ENCODE measurements around the gene NTHL1. TPM values are rescaled to one million over a fixed set of nuclear protein-coding genes. Genes with fewer than 3 reads are reported as not detected.

The NTHL1 gene
- total RNA-seq, 1 donor from 2014 or later: 13.6 TPM

GRCh38 chr16:1998852-1999801 lies 48.5 kb downstream of the NTHL1 start:
- Histone ChIP-seq H3K27me3 (ENCODE audit: control insufficient read depth in 3 of 3, insufficient read depth in 3 of 3, low read length in 3 of 3) (no peaks in the 10 kb centered on the region), H3K9ac (ENCODE audit: low read depth in 1 of 3, low read length in 3 of 3) (no peak overlapping the region), H3K4me3 (ENCODE audit: low read length in 3 of 3) (no peak overlapping the region), H3K36me3 (ENCODE audit: control insufficient read depth in 3 of 3, insufficient read depth in 3 of 3, low read length in 3 of 3) (peaks cover 35 to 49% (median 42%) of the 10 kb centered on the region in 3 donors), H3K27ac (ENCODE audit: low read depth, low read length) (no peak overlapping the region), H3K4me1 (ENCODE audit: control insufficient read depth in 3 of 3, insufficient read depth in 3 of 3, low read length in 3 of 3) (peaks cover 9 to 17% (median 14%) of the 10 kb centered on the region in 3 donors), H3K9me3 (ENCODE audit: control insufficient read depth in 3 of 3, low read length in 3 of 3) (no peaks in the 10 kb centered on the region)

- Histone ChIP-seq H3K9me3 (ENCODE audit: control insufficient read depth in 3 of 3, low read length in 3 of 3) (no peaks in the 10 kb centered on the region), H3K27me3 (ENCODE audit: control insufficient read depth in 3 of 3, insufficient read depth in 3 of 3, low read length in 3 of 3) (no peaks in the 10 kb centered on the region), H3K27ac (ENCODE audit: low read depth, low read length) (no peak overlapping the region), H3K4me1 (ENCODE audit: control insufficient read depth in 3 of 3, insufficient read depth in 3 of 3, low read length in 3 of 3) (peaks cover 3 to 10% (median 8%) of the 10 kb centered on the region in 3 donors), H3K36me3 (ENCODE audit: control insufficient read depth in 3 of 3, insufficient read depth in 3 of 3, low read length in 3 of 3) (peaks cover 35 to 49% (median 42%) of the 10 kb centered on the region in 3 donors), H3K4me3 (ENCODE audit: low read length in 3 of 3) (no peak overlapping the region), H3K9ac (ENCODE audit: low read depth in 1 of 3, low read length in 3 of 3) (no peak overlapping the region)
Measured at GRCh38 chr16:1998360-1998835, 49.2 kb downstream of the NTHL1 start.

GRCh38 chr16:1997494-1998359 lies 49.9 kb downstream of the NTHL1 start:
- H3K36me3 ChIP-seq (ENCODE audit: control insufficient read depth in 3 of 3, insufficient read depth in 3 of 3, low read length in 3 of 3): peaks cover 35 to 43% (median 42%) of the 10 kb centered on the region in 3 donors
- no peaks in the 10 kb centered on the region for H3K9me3 ChIP-seq (ENCODE audit: control insufficient read depth in 3 of 3, low read length in 3 of 3)
- peaks cover 0 to 5% (median 5%) of the 10 kb centered on the region in 3 donors for H3K4me1 ChIP-seq (ENCODE audit: control insufficient read depth in 3 of 3, insufficient read depth in 3 of 3, low read length in 3 of 3)
- H3K27me3 ChIP-seq (ENCODE audit: control insufficient read depth in 3 of 3, insufficient read depth in 3 of 3, low read length in 3 of 3): no peaks in the 10 kb centered on the region
- H3K27ac ChIP-seq (ENCODE audit: low read depth, low read length): peak overlapping the region; percentile 42
- no peak overlapping the region for H3K4me3 ChIP-seq (ENCODE audit: low read length in 3 of 3)
- H3K9ac ChIP-seq (ENCODE audit: low read depth in 1 of 3, low read length in 3 of 3): no peak overlapping the region

GRCh38 chr16:1993731-1994131 lies 53.9 kb downstream of the NTHL1 start:
- H3K9me3 ChIP-seq (ENCODE audit: control insufficient read depth in 3 of 3, low read length in 3 of 3): no peaks in the 10 kb centered on the region
- no peak overlapping the region for H3K4me3 ChIP-seq (ENCODE audit: low read length in 3 of 3)
- H3K27me3 ChIP-seq (ENCODE audit: control insufficient read depth in 3 of 3, insufficient read depth in 3 of 3, low read length in 3 of 3): peaks cover 26 to 27% (median 27%) of the 10 kb centered on the region in 3 donors
- no peak overlapping the region for H3K27ac ChIP-seq (ENCODE audit: low read depth, low read length)
- peaks cover 12 to 26% (median 19%) of the 10 kb centered on the region in 3 donors for H3K4me1 ChIP-seq (ENCODE audit: control insufficient read depth in 3 of 3, insufficient read depth in 3 of 3, low read length in 3 of 3)
- peaks cover 11 to 13% (median 12%) of the 10 kb centered on the region in 3 donors for H3K36me3 ChIP-seq (ENCODE audit: control insufficient read depth in 3 of 3, insufficient read depth in 3 of 3, low read length in 3 of 3)
- no peak overlapping the region for H3K9ac ChIP-seq (ENCODE audit: low read depth in 1 of 3, low read length in 3 of 3)

DNA sequence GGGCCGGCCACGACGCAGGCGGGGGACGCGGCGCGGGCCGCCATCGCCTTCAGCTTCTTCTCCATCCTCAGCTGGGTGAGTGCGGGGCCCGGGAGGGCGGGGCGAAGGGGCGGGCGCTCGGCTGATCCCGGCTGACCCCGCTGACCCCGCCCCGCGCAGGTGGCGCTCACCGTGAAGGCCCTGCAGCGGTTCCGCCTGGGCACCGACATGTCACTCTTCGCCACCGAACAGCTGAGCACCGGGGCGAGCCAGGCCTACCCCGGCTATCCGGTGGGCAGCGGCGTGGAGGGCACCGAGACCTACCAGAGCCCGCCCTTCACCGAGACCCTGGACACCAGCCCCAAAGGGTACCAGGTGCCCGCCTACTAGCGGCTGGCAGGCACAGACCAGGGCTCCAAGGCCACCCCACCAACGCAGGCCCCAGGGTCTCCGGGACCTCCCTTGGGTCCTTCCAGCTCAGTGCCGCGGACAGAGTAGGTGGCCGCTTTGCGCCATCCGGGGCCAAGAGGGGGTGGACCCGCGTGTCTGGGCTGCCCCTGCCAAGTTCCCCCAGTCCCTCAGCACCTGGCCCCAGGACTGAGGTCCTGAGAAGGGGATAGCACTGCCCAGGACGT lies 54.8 kb downstream of the NTHL1 start:
- no peak overlapping the region for H3K9ac ChIP-seq (ENCODE audit: low read depth in 1 of 3, low read length in 3 of 3)
- no peak overlapping the region for H3K27ac ChIP-seq (ENCODE audit: low read depth, low read length)
- H3K9me3 ChIP-seq (ENCODE audit: control insufficient read depth in 3 of 3, low read length in 3 of 3): no peaks in the 10 kb centered on the region
- H3K27me3 ChIP-seq (ENCODE audit: control insufficient read depth in 3 of 3, insufficient read depth in 3 of 3, low read length in 3 of 3): peaks cover 34% of the 10 kb centered on the region in 3 donors
- peaks cover 5 to 9% (median 8%) of the 10 kb centered on the region in 3 donors for H3K36me3 ChIP-seq (ENCODE audit: control insufficient read depth in 3 of 3, insufficient read depth in 3 of 3, low read length in 3 of 3)
- no peak overlapping the region for H3K4me3 ChIP-seq (ENCODE audit: low read length in 3 of 3)
- peaks cover 12 to 23% (median 16%) of the 10 kb centered on the region in 3 donors for H3K4me1 ChIP-seq (ENCODE audit: control insufficient read depth in 3 of 3, insufficient read depth in 3 of 3, low read length in 3 of 3)

GRCh38 chr16:1991948-1992703 lies 55.5 kb downstream of the NTHL1 start:
- H3K9ac ChIP-seq (ENCODE audit: low read depth in 1 of 3, low read length in 3 of 3): peak overlapping the region in 2 of 3 donors; percentile 3 to 40
- H3K27ac ChIP-seq (ENCODE audit: low read depth, low read length): no peak overlapping the region
- peaks cover 3 to 7% (median 5%) of the 10 kb centered on the region in 3 donors for H3K36me3 ChIP-seq (ENCODE audit: control insufficient read depth in 3 of 3, insufficient read depth in 3 of 3, low read length in 3 of 3)
- H3K4me1 ChIP-seq (ENCODE audit: control insufficient read depth in 3 of 3, insufficient read depth in 3 of 3, low read length in 3 of 3): peaks cover 12 to 21% (median 16%) of the 10 kb centered on the region in 3 donors
- H3K27me3 ChIP-seq (ENCODE audit: control insufficient read depth in 3 of 3, insufficient read depth in 3 of 3, low read length in 3 of 3): peaks cover 34 to 37% (median 34%) of the 10 kb centered on the region in 3 donors
- H3K9me3 ChIP-seq (ENCODE audit: control insufficient read depth in 3 of 3, low read length in 3 of 3): no peaks in the 10 kb centered on the region
- peak overlapping the region; percentile 30 to 67 (median 56) for H3K4me3 ChIP-seq (ENCODE audit: low read length in 3 of 3)

DNA sequence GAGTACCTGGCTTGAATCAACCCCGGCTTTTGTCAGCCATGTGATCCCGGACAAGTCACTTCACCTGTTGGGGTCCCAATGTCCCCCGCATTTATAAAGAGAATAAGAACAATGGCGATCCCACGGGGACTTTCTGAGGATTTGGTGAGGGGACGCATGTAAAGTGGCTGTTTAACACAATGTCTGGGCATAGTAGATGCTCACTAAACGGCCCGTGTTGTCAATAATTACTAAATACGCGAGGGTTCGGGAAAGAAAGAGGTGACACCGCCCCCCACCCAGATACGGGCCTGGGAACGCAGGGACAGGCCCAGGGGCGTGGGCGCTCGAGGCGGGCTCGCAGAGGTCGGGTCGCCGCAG lies 56.1 kb downstream of the NTHL1 start:
- peaks cover 12 to 21% (median 16%) of the 10 kb centered on the region in 3 donors for H3K4me1 ChIP-seq (ENCODE audit: control insufficient read depth in 3 of 3, insufficient read depth in 3 of 3, low read length in 3 of 3)
- H3K9ac ChIP-seq (ENCODE audit: low read depth in 1 of 3, low read length in 3 of 3): peak overlapping the region in 2 of 3 donors; percentile 3 to 40
- peak overlapping the region; percentile 30 to 67 (median 56) for H3K4me3 ChIP-seq (ENCODE audit: low read length in 3 of 3)
- H3K9me3 ChIP-seq (ENCODE audit: control insufficient read depth in 3 of 3, low read length in 3 of 3): no peaks in the 10 kb centered on the region
- H3K27me3 ChIP-seq (ENCODE audit: control insufficient read depth in 3 of 3, insufficient read depth in 3 of 3, low read length in 3 of 3): peaks cover 34 to 38% (median 34%) of the 10 kb centered on the region in 3 donors
- no peak overlapping the region for H3K27ac ChIP-seq (ENCODE audit: low read depth, low read length)
- peaks cover 3 to 7% (median 6%) of the 10 kb centered on the region in 3 donors for H3K36me3 ChIP-seq (ENCODE audit: control insufficient read depth in 3 of 3, insufficient read depth in 3 of 3, low read length in 3 of 3)

DNA sequence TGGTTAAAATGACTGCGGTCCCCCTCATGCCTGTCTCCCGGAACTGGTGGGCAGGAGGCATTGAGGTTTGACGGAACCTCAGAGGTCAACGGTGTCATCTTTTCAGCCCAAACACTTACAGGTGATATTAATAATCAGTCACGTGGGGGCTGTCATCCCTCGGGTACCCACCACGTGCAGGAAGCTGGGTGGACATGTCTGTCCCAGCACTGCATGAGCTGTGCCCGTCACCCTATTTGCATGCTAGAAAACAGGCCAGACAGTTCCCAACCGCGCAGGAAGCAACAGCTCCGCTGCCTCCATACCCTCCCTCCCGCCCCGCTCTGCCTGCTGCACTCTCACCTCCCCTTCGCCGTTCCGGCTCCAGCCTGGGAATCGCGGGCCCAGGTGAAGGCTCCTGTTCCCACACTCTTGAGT lies 56.5 kb downstream of the NTHL1 start:
- peaks cover 12 to 21% (median 16%) of the 10 kb centered on the region in 3 donors for H3K4me1 ChIP-seq (ENCODE audit: control insufficient read depth in 3 of 3, insufficient read depth in 3 of 3, low read length in 3 of 3)
- H3K36me3 ChIP-seq (ENCODE audit: control insufficient read depth in 3 of 3, insufficient read depth in 3 of 3, low read length in 3 of 3): peaks cover 8 to 12% (median 9%) of the 10 kb centered on the region in 3 donors
- no peaks in the 10 kb centered on the region for H3K9me3 ChIP-seq (ENCODE audit: control insufficient read depth in 3 of 3, low read length in 3 of 3)
- H3K27me3 ChIP-seq (ENCODE audit: control insufficient read depth in 3 of 3, insufficient read depth in 3 of 3, low read length in 3 of 3): peaks cover 34 to 38% (median 35%) of the 10 kb centered on the region in 3 donors
- no peak overlapping the region for H3K9ac ChIP-seq (ENCODE audit: low read depth in 1 of 3, low read length in 3 of 3)
- H3K4me3 ChIP-seq (ENCODE audit: low read length in 3 of 3): peak overlapping the region in 1 of 3 donors; percentile 22
- no peak overlapping the region for H3K27ac ChIP-seq (ENCODE audit: low read depth, low read length)

Measured in skeletal muscle tissue (tissue), 4 donors.